Thyroid gland (tissue), 4 donors: Measurements from ENCODE around the gene PALLD. TPM values are rescaled to one million over a fixed set of nuclear protein-coding genes. Genes with fewer than 3 reads are reported as not detected.

ENCODE experiments used
- DNase-seq, 2 donors: peaks; one replicate each; pipeline ENCODE4 v3.0.0-alpha.2; 2019
- H3K27ac ChIP-seq, 3 donors: fragments of 200-600 bp; sonication (generic); 1 replicate in 2 of 3; 2 replicates in 1 of 3; pipeline ENCODE4 v1.5.1; 2016 to 2019; ENCODE audit warnings: mild to moderate bottlenecking in 1 of 3, moderate library complexity in 1 of 3
- H3K27me3 ChIP-seq: fragments of 200-600 bp; sonication (generic); one replicate; pipeline ENCODE4 v1.5.1; 2019
- H3K36me3 ChIP-seq, 2 donors: fragments of 200-600 bp; sonication (generic); one replicate each; pipeline ENCODE4 v1.5.1; 2016 to 2019
- H3K4me1 ChIP-seq, 2 donors: fragments of 200-600 bp; sonication (generic); one replicate each; pipeline ENCODE4 v1.5.1; 2017 to 2019
- H3K4me3 ChIP-seq, 3 donors: fragments of 200-600 bp; sonication (generic); replicated peaks in 1 of 3; 1 replicate in 2 of 3; 2 replicates in 1 of 3; pipeline ENCODE4 v1.5.1; 2016; ENCODE audit warnings: mild to moderate bottlenecking in 1 of 3
- H3K9me3 ChIP-seq: fragments of 200-600 bp; sonication (generic); one replicate; pipeline ENCODE4 v1.5.1; 2017
- POLR2A ChIP-seq, 2 donors: fragments of 450-650 bp; IDR thresholded peaks; one replicate each; pipeline ENCODE4 v1.6.1; 2017; ENCODE audit warnings: antibody characterized with exemption in 2 of 2, mild to moderate bottlenecking in 2 of 2, moderate library complexity in 1 of 2
- WGBS, 2 donors: methylation state at CpG; one replicate each; pipeline ENCODE4 v1.1.5; 2017; 5-methylcytosine and 5-hydroxymethylcytosine counted together
- intact Hi-C: fragments of 100-400 bp; cut with DNase I; formaldehyde crosslinking; loops from one replicate; pipeline ENCODE4 v1.15.1; 2023
- total RNA-seq, 4 donors: library from RNA; depleted of rRNA; stranded (reverse); fragments of >200 nt; gene quantifications; one replicate each; pipeline ENCODE4 v1.2.3, GENCODE V29; 2016
- TF ChIP-seq, protein P1 (sequence below), 6 experiments: fragments of 200-600 bp in 3 of 6; fragments of 450-650 bp in 3 of 6; sonication (generic) in 3 of 6; IDR thresholded peaks; one replicate each; pipeline ENCODE4 v1.5.1; 2016 to 2019; ENCODE audit warnings: antibody characterized with exemption in 6 of 6, mild to moderate bottlenecking in 2 of 6, inconsistent platforms in 1 of 6, moderate library complexity in 1 of 6

The PALLD gene
- total RNA-seq, 4 donors from 2014 or later, result 152 to 311 (median 226) TPM

GRCh38 chr4:168609369-168609768, 112.5 kb downstream of the PALLD start:
- H3K9me3 ChIP-seq, result no peaks in the 10 kb centered on the region

GRCh38 chr4:168610911-168611530, 114.2 kb downstream of the PALLD start:
- Histone ChIP-seq H3K4me1 (no peaks in the 10 kb centered on the region), H3K27me3 (no peaks in the 10 kb centered on the region), H3K36me3 (no peaks in the 10 kb centered on the region), H3K4me3 (no peak overlapping the region), H3K27ac (no peak overlapping the region), H3K9me3 (no peaks in the 10 kb centered on the region)
- TF ChIP-seq POLR2A (IDR thresholded peaks at IDR 0.05), result no peak
- TF ChIP-seq, protein P1, sequence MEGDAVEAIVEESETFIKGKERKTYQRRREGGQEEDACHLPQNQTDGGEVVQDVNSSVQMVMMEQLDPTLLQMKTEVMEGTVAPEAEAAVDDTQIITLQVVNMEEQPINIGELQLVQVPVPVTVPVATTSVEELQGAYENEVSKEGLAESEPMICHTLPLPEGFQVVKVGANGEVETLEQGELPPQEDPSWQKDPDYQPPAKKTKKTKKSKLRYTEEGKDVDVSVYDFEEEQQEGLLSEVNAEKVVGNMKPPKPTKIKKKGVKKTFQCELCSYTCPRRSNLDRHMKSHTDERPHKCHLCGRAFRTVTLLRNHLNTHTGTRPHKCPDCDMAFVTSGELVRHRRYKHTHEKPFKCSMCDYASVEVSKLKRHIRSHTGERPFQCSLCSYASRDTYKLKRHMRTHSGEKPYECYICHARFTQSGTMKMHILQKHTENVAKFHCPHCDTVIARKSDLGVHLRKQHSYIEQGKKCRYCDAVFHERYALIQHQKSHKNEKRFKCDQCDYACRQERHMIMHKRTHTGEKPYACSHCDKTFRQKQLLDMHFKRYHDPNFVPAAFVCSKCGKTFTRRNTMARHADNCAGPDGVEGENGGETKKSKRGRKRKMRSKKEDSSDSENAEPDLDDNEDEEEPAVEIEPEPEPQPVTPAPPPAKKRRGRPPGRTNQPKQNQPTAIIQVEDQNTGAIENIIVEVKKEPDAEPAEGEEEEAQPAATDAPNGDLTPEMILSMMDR (IDR thresholded peaks at IDR 0.05), result no peak
- intact Hi-C loops, result no loop called here
- DNase-seq, result no peak
- WGBS, 2 donors, result 82 to 84% methylated on average over 6 of the region's 6 CpGs

More at GRCh38 chr4:168609369-168609768, 112.5 kb downstream of the PALLD start:
- Histone ChIP-seq H3K27me3 (no peaks in the 10 kb centered on the region), H3K4me1 (no peaks in the 10 kb centered on the region), H3K36me3 (no peaks in the 10 kb centered on the region), H3K27ac (no peak overlapping the region), H3K4me3 (no peak overlapping the region)
- intact Hi-C loops, result no loop called here
- WGBS, 2 donors, result 84 to 97% methylated on average over 4 of the region's 4 CpGs
- no peak for DNase-seq
- TF ChIP-seq, protein P1 (IDR thresholded peaks at IDR 0.05), result no peak
- TF ChIP-seq POLR2A (IDR thresholded peaks at IDR 0.05), result no peak

DNA sequence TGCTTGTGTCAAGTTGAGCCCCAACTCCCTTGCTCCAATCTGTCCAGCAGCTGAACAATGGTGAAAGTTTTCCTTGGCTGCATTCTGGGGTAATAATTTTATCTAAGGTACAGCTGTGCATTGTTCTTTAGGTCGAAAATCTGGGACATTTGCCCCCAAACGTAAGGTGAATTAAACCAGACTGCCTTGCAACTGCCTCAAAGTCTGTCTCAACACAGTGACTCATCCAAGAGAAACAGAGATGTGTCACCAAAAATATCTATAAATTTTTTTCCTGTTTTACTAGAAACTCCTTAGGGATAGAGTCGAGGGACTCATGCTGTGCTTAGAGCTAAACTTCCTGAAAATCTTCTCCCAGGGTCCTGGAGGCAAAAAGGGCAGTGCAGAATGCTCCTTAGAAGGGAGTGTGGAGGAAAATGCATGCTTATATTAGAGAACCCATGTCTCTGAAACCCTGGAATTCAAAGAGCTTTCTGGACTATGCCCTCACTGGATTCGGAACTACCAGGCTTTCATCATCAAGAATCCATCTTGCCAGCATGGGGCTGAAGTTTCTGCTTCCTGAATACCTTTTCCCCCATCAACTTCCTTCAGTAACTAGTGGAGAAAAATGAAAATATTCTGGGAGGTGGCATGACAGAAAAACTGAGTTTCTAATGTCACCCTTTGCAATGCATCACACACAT, 115.7 kb downstream of the PALLD start:
- Histone ChIP-seq H3K4me1 (no peaks in the 10 kb centered on the region), H3K27me3 (no peaks in the 10 kb centered on the region), H3K4me3 (no peak overlapping the region), H3K27ac (no peak overlapping the region), H3K9me3 (no peaks in the 10 kb centered on the region), H3K36me3 (no peaks in the 10 kb centered on the region)
- 64 to 71% methylated on average over 4 of the region's 4 CpGs for WGBS, 2 donors
- TF ChIP-seq, protein P1 (IDR thresholded peaks at IDR 0.05), result no peak
- no peak for TF ChIP-seq POLR2A (IDR thresholded peaks at IDR 0.05)
- intact Hi-C loops, result no loop called here
- no peak for DNase-seq

- no peaks in the 10 kb centered on the region for H3K9me3 ChIP-seq
- no peaks in the 10 kb centered on the region for H3K36me3 ChIP-seq
- H3K4me3 ChIP-seq, result no peak overlapping the region
- no peak for TF ChIP-seq POLR2A (IDR thresholded peaks at IDR 0.05)
- H3K27ac ChIP-seq, result no peak overlapping the region
- intact Hi-C loops, result no loop called here
- H3K4me1 ChIP-seq, result no peaks in the 10 kb centered on the region
- DNase-seq, result no peak
- 91 to 92% methylated on average over 5 of the region's 5 CpGs for WGBS, 2 donors
- no peaks in the 10 kb centered on the region for H3K27me3 ChIP-seq
Observed at GRCh38 chr4:168613869-168614268, 117.0 kb downstream of the PALLD start.

DNA sequence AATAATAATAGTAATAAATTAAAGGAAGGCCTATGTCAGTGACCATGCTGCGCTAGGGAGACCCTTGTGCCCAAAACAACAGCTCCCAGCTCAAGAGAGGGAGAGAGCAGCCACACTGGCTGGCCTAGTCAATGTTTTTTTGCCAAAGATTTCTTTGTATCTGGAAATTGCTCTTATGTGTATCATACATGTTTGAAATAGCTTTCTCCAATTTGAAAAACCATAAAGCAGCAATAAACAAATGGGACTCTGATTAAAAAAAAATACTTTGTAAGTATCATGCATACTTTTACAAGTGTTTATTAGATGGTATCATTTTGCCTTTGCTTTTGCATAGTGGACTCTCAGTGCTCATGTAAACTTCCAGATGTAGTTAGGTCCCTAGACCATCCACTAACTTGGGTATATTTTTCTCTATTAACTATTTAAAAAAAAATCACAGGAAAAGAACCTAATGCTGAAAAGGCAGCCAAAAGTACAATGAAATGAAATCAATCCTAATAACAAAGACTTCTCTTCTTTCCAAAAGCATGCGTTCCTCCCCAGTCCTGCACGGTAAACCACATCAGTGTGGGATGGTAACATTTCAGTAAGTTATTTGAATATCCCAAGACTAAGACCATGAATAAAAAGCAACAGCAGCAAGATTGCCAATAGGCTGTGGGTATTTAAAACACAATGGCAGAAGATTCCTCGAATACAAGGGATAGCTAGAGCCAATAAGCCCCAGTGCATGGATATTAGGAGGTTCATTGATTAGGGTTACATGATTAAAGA, 117.6 kb downstream of the PALLD start:
- 90 to 95% methylated on average over 4 of the region's 4 CpGs for WGBS, 2 donors
- Histone ChIP-seq H3K36me3 (no peaks in the 10 kb centered on the region), H3K9me3 (no peaks in the 10 kb centered on the region), H3K4me3 (no peak overlapping the region), H3K27me3 (no peaks in the 10 kb centered on the region), H3K27ac (no peak overlapping the region), H3K4me1 (no peaks in the 10 kb centered on the region)
- intact Hi-C loops, result no loop called here
- no peak for TF ChIP-seq POLR2A (IDR thresholded peaks at IDR 0.05)
- TF ChIP-seq, protein P1 (IDR thresholded peaks at IDR 0.05), result no peak
- no peak for DNase-seq
